ENCODE results near the gene GYPA. TPM values are rescaled to one million over a fixed set of nuclear protein-coding genes. Genes with fewer than 3 reads are reported as not detected.

The GYPA gene
- total and polyA plus RNA-seq, 2 of the 4 experiments (the other 2 are of a cell fraction) = not detected

- 20% methylated on average over 1 of the region's 8 CpGs; no CpG with 5 or more reads in 1 of the 2 experiments for WGBS, 2 experiments (ENCODE audit: extremely low coverage in 2 of 2, insufficient read length in 1 of 2)
- no peaks in the 10 kb centered on the region for H3K79me1 ChIP-seq (ENCODE audit: low read depth in 1 of 2, low read length in 2 of 2)
- H2AK5ac ChIP-seq (ENCODE audit: low read depth, low read length) = no peak overlapping the region
- H3K9me1 ChIP-seq (ENCODE audit: insufficient read depth, low read length) = no peaks in the 10 kb centered on the region
- POLR2A ChIA-PET (ENCODE audit: unreplicated experiment) = no interaction called here
- H3K23ac ChIP-seq (ENCODE audit: low read depth, low read length) = no peak overlapping the region
- no peak overlapping the region for H3K4me2 ChIP-seq (ENCODE audit: low read depth, low read length)
- ATAC-seq (ENCODE audit: low read depth) (no peak), DNase-seq (no peak)
- no peak overlapping the region for H4K5ac ChIP-seq (ENCODE audit: low read depth, low read length)
- H3K27me3 ChIP-seq (ENCODE audit: control insufficient read depth, insufficient read depth, low read length) = no peaks in the 10 kb centered on the region
- no peak overlapping the region for H3K18ac ChIP-seq (ENCODE audit: low read depth, low read length)
- intact Hi-C loops (cut with micrococcal nuclease) = no loop called here
- no peak overlapping the region for H2BK5ac ChIP-seq (ENCODE audit: low read depth, low read length, poor library complexity, severe bottlenecking)
- H3K36me3 ChIP-seq (ENCODE audit: control insufficient read depth, insufficient read depth, low read length) = no peaks in the 10 kb centered on the region
- no peak overlapping the region for H4K8ac ChIP-seq (ENCODE audit: low read depth in 2 of 2, low read length in 2 of 2)
- H3K56ac ChIP-seq (ENCODE audit: extremely low read depth, insufficient read depth, low read length) = no peak overlapping the region
- no peak overlapping the region for H4K91ac ChIP-seq (ENCODE audit: insufficient read depth, low read depth, low read length)
- dilution Hi-C loops (cut with HindIII; ENCODE audit: low sequenced_read_pairs, unreplicated experiment) = no loop called here
- CTCF ChIA-PET = no interaction called here
- TF ChIP-seq MAFK (IDR thresholded peaks at IDR 0.05; ENCODE audit: low read depth, low read length) (no peak), FOS (IDR thresholded peaks at IDR 0.05; ENCODE audit: low read depth, low read length) (no peak), POLR2A (IDR thresholded peaks at IDR 0.05; ENCODE audit: low read depth, low read length) (no peak), CHD1 (IDR thresholded peaks at IDR 0.05; ENCODE audit: low read depth, low read length) (no peak), NFE2L2 (IDR thresholded peaks at IDR 0.05; ENCODE audit: low read depth, low read length) (no peak), RAD21 (IDR thresholded peaks at IDR 0.05; ENCODE audit: low read length) (no peak), MAZ (IDR thresholded peaks at IDR 0.05; ENCODE audit: borderline replicate concordance, low read depth, low read length) (no peak), CEBPB (IDR thresholded peaks at IDR 0.05; ENCODE audit: low read depth, low read length) (no peak), CTCF (conservative IDR thresholded peaks at IDR 0.05; ENCODE audit: low read depth, low read length) (no peak), MXI1 (IDR thresholded peaks at IDR 0.05; ENCODE audit: borderline replicate concordance, low read depth, low read length) (no peak), USF2 (IDR thresholded peaks at IDR 0.05; ENCODE audit: low read depth, low read length) (no peak), RCOR1 (IDR thresholded peaks at IDR 0.05; ENCODE audit: insufficient replicate concordance, low read length) (no peak), RFX5 (IDR thresholded peaks at IDR 0.05; ENCODE audit: low read depth, low read length) (no peak), BHLHE40 (IDR thresholded peaks at IDR 0.05; ENCODE audit: low read depth, low read length) (no peak), ELK1 (IDR thresholded peaks at IDR 0.05; ENCODE audit: borderline replicate concordance, low read depth, low read length) (no peak), SMC3 (IDR thresholded peaks at IDR 0.05; ENCODE audit: low read depth, low read length) (no peak)
- H3K4me3 ChIP-seq (ENCODE audit: insufficient read depth, low read depth, low read length) = no peak overlapping the region
- no peak overlapping the region for H3K27ac ChIP-seq (ENCODE audit: insufficient read depth, low read length)
- H3K4ac ChIP-seq (ENCODE audit: low read depth, low read length) = no peak overlapping the region
- H2BK20ac ChIP-seq (ENCODE audit: low read depth, low read length) = no peak overlapping the region
- H2BK120ac ChIP-seq (ENCODE audit: low read depth, low read length) = no peak overlapping the region
- H2AFZ ChIP-seq (replicated peaks; ENCODE audit: low read length, poor library complexity) = no peak overlapping the region
- no peak overlapping the region for H3K9ac ChIP-seq (ENCODE audit: low read depth, low read length)
- no peaks in the 10 kb centered on the region for H3K9me3 ChIP-seq (ENCODE audit: control insufficient read depth, insufficient read depth, low read length)
- no peaks in the 10 kb centered on the region for H3K4me1 ChIP-seq (ENCODE audit: control insufficient read depth, insufficient read depth, low read length)
- no TSS peak for BruUV-seq (replicated peaks)
- no peak overlapping the region for H2AK9ac ChIP-seq (replicated peaks; ENCODE audit: low read depth, low read length, poor library complexity)
- no peak overlapping the region for H2BK15ac ChIP-seq (ENCODE audit: low read depth, low read length)
- H3K14ac ChIP-seq (replicated peaks; ENCODE audit: low read depth, low read length) = no peak overlapping the region
- no peaks in the 10 kb centered on the region for H4K20me1 ChIP-seq (ENCODE audit: insufficient read depth, low read length)
- in situ Hi-C loops (cut with MboI; ENCODE audit: low sequenced_read_pairs) = loop anchor here (25.0 kb wide), 2 partner anchors 581 to 1406 kb away; no protein-coding TSS in a partner anchor
Measured at GRCh38 chr4:144181391-144181790, 40.9 kb upstream of the GYPA start.

Measured in IMR-90 (cell line).